Myocyte (in vitro differentiated cells): ENCODE measurements around the gene SMAD4. TPM values are rescaled to one million over a fixed set of nuclear protein-coding genes. Genes with fewer than 3 reads are reported as not detected.
A peak's percentile ranks its signal among the peaks of the same experiment; 100 is the strongest.
"Not testable (repeated sequence)": the region's sequence is repeated elsewhere in the genome, so short reads cannot be mapped to it uniquely, and the experiment has no call there.

ENCODE experiments used
- DNase-seq: peaks from one replicate; pipeline ENCODE4 v3.0.0-alpha.2; 2012; ENCODE audit warnings: low read depth
- total RNA-seq: library from RNA; depleted of rRNA; stranded (reverse); fragments of >200 nt; gene quantifications from 2 replicates; pipeline ENCODE4 v1.2.3, GENCODE V29; 2014

Gene SMAD4
- total RNA-seq, 1 donor from 2014 or later, result 130 TPM

DNA sequence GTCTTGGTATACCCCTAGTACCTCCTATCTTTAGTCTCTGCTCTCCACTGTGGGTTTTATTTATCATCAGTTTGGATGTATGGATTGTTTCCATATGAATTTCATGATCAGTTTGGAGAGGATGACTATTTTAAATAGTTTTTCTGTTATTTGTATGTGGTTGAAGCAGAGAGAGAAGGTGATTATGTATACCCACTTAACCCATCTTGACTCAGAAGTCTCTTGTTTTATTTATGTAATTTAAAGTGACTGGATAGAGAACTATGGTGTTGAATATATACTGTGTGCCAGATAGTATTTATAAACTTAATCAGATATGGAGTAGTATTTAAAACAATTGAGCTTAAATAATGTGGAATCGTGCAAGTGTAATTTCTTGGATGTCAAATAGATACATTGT is 39.9 kb downstream of the SMAD4 start:
- DNase-seq, result no peak

DNA sequence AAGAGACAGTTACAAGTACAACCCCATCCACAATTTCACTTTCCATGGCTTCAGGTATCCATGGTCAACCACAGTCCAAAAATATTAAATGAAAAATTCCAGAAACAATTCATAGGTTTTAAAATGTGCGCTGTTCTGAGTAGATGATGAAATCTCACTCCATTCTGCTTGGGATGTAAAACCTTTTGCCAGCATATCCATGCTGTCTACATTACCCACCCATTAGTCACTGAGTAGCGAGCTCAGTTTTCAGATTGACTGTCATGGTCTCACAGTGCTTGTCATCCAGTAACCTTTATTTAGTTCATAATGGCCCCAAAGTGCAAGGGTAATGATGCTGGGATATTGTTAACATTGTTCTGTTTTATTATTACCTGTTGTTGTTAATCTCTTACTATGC is 40.5 kb downstream of the SMAD4 start:
- peak; percentile 75 for DNase-seq

DNA sequence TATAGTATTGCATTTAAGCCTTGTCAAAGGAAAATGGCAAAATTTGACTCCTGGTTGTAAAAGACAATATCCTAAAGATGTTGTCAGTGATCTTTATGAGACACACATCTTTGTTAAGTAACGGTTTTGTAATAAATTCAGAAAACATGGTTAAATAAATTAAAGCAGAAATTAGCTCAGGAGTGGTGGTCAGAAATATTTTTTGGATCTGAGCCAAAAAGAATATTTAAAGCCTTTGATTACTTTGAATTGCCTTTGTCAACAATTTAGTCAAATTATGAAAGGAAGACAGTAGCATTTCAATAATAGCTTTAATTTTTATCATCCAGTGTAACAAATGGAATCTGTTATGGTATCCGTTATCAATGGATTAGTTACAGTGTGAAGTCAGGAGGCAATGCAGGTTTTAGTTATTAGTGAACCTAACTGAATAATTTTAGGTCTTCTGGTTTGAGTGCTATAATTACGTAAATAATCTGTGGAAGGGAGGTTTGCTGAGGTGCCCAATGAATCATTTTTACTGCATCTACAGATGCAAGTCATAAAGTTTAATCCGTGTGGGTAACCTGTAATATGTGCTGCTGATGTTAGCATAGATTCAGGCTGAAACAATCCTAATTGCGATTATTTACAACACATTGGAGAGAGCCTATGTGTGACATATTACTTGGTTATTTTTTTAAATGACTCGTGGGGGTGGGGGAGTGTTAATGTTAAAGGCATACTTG is 42.7 kb downstream of the SMAD4 start:
- DNase-seq, result no peak

DNA sequence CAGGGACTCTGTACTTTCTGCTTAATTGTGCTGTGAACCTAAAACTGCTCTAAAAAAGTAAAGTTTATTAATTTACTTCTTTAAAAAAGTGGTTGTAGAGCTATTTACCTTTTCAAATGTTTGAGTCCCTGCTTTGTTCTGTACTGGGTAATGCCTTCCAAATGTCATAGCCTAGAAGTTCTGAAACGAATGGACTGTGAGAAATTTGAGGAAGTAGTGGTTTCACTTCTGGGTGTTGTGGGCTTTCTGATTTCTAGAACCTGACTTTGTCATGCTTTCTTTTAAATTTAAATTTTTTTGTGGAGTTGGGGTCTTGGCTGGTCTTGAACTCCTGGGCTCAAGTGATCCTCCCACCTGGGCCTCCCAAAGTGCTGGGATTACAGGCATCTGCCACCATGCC is 44.6 kb downstream of the SMAD4 start:
- DNase-seq, result no peak

DNA sequence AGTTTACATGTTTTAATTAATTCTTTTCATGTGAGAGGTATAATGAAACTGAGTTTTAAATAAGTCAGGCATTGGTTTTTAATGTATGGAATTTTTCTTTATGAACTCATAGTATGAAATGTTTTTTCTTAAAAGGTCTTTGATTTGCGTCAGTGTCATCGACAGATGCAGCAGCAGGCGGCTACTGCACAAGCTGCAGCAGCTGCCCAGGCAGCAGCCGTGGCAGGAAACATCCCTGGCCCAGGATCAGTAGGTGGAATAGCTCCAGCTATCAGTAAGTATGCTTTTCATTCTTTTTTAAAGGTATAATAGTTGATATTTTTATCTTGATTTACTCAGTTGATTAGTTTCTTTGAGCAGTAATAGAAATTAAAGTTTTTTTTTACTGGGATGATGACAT is 46.5 kb downstream of the SMAD4 start:
- DNase-seq, result peak; percentile 47

DNA sequence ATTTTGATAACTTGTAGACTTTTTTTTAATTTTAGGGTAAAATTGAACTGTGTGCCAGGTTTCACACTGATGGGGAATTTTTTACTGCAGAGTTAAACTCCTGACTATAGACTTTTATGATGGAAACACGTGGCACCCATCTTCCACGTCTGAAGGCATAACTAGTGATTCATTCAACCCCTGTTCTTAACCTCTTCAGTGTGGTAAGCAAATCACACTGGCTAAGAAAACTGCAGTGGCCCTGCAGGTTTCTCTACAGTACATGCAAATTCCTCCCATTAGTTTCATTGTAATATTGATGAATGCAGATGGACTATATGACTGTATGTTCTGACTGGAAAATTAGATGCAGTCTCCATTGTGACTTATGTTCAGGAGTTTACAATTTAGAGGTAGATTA is 47.2 kb downstream of the SMAD4 start:
- DNase-seq, result peak; percentile 19

DNA sequence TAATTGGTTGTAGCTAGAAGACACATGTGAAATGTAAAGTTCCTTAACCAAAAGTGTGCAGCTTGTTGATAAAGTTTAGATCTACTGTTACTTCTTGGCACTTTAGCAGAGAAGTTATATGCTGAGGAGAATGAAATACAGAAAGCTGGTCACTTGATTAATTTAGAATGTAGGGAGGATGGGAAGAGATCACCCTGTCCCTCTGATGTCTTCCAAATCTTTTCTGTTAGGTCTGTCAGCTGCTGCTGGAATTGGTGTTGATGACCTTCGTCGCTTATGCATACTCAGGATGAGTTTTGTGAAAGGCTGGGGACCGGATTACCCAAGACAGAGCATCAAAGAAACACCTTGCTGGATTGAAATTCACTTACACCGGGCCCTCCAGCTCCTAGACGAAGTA is 48.0 kb downstream of the SMAD4 start:
- no peak for DNase-seq

DNA sequence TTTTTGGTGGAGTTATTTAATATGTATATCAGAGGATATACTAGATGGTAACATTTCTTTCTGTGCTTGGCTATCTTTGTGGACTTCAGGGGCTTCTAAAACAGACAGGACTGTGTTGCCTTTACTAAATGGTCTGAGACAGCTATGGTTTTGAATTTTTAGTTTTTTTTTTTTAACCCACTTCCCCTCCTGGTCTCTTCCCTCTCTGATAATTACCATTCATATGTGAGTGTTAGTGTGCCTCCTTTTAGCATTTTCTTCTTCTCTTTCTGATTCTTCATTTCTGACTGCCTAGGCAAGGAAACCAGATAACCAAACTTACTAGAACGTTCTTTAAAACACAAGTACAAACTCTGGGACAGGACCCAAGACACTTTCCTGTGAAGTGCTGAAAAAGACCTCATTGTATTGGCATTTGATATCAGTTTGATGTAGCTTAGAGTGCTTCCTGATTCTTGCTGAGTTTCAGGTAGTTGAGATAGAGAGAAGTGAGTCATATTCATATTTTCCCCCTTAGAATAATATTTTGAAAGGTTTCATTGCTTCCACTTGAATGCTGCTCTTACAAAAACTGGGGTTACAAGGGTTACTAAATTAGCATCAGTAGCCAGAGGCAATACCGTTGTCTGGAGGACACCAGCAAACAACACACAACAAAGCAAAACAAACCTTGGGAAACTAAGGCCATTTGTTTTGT is 52.7 kb downstream of the SMAD4 start:
- DNase-seq, result no peak

DNA sequence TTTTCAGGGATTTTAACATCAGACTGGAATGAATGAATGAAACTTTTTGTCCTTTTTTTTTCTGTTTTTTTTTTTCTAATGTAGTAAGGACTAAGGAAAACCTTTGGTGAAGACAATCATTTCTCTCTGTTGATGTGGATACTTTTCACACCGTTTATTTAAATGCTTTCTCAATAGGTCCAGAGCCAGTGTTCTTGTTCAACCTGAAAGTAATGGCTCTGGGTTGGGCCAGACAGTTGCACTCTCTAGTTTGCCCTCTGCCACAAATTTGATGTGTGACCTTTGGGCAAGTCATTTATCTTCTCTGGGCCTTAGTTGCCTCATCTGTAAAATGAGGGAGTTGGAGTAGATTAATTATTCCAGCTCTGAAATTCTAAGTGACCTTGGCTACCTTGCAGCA is 53.4 kb downstream of the SMAD4 start:
- no peak for DNase-seq

DNA sequence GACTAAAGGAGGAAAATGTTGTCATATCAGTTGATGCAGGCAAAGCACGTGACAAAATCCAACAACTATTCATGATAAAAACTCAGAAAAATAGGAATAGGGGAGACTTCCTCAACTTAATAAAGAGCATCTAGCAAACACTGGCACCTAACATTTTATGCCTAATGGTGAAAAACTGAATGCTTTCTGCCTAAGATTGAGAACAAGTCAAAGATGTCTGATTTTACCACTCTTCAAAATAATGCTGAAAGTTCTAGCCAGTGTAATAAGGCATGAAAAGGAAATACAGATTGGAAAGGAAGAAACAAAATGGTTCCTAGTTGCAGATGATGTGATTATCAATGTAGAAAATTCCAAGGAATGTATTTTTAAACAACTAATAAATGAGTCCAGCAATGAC is 58.4 kb downstream of the SMAD4 start:
- DNase-seq, result no peak

DNA sequence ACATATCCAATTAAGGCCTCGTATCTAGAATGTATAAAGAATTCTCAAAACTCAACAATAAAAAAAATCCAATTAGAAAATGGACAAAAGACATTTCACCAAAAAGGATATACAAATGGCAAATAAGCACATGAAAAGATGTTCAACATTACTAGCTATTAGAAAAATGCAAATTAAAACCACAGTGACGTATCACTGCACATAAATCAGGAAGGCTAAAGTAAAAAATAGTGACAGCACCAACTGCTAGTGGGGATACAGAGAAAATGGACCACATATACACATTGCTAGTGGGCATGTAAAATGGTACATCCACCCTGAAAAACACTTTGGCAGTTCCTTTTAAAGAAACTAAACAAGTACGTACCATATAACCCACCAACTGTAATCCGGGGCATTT is 59.7 kb downstream of the SMAD4 start:
- peak; percentile 36 for DNase-seq

DNA sequence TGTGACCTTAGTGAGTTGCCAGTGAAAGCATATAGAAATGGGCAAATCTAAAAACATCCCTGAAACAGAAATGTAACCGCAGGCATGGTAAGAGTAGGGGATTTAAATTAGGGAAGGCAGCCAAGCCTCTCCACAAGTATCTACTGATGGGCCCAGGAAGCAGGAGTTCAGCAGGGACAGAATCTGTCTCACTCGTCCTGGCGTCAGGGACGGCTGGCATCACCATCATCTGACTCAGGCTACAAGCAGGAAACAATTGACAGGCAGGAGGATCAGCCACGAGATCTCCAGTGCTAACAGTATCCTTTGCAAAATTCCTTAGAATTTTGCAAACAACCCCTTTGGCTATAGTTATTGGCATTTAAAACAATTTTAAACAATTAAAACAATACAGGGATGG is 61.3 kb downstream of the SMAD4 start:
- DNase-seq, result no peak

DNA sequence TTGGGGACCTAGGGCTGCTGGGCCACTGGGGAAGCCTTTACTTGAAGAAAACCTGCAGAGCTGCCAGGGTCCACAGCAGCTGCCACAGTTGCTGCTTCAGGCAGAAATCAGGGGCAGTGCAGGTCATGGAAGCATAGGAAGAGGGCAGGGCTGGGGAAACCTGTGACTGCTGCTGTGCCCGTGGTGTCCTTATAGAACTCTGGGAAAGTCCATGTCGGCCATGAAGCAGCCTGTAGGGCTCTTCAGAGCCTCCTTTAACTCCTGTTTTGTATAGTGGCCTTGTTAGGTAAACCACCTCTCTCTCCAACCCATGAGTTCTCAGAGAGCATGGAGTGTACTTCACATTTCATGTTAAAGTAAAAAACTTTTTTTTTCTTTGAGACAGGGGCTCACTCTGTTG is 62.1 kb downstream of the SMAD4 start:
- DNase-seq, result no peak

DNA sequence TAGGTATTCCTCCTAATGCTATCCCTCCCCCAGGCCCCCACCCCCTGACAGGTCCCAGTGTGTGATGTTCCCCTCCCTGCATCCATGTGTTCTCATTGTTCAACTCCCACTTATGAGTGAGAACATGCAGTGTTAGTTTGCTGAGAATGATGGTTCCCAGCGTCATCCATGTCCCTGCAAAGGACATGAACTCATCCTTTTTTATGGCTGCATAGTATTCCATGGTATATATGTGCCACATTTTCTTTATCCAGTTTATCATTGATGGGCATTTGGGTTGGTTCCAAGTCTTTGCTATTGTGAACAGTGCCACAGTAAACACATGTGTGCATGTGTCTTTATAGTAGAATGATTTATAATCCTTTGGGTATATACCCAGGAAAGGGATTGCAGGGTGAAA is 63.0 kb downstream of the SMAD4 start:
- DNase-seq, result not testable (repeated sequence)

DNA sequence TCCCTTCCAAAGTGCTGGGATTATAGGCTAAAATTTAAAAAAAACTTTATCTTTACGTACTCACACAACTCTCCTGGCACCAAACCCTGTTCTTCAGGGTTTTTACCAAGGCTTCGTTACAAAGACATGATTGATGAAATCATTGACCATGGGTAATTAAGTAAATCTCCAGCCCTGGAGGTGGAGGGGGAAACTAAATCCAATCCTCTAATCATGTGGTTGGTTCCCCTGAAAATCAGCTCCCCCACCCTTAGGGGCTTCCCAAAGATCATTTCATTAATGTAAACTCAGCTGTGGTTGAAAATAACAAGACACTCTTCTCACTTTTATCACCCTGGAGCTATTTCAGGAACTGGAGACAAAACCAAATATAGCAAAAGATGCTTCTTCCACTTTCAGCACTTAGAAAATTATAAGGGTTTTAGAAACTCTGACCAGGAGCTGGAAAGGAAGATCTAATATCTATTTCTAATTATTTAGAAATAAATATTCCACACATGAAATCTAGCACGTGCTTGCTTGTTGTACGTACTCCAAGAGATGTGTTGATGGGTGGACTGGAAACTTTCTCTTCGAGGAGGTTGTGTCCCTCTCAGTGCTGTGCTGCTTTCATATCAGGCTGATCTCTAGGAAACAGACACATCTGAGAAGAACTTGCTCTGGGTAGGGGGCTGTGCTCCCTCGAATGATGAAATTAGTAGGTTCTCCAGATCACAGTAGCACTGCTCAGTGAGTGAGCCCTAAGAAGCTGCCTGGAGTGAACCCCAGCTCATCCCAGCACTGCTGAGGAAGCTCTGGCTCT is 67.2 kb downstream of the SMAD4 start:
- no peak for DNase-seq

DNA sequence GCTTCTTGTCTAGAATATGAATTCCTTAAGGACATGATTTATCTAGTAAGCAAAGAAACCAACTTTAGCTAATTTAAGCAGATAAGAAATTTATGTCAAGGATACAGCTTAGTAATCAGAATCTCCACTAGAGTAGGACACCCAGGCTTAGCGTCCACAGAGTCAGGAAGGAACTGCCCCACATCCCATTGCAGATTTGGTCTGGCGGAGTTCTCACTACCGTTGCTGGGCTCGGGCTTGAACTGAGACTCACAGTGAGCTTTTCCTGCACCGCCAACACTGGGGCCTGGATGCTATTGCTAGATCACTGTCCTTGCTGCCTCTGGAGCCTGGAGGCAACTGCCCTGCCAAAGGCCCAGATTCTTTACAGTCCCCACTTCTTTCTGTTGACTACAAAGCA is 68.1 kb downstream of the SMAD4 start:
- no peak for DNase-seq

DNA sequence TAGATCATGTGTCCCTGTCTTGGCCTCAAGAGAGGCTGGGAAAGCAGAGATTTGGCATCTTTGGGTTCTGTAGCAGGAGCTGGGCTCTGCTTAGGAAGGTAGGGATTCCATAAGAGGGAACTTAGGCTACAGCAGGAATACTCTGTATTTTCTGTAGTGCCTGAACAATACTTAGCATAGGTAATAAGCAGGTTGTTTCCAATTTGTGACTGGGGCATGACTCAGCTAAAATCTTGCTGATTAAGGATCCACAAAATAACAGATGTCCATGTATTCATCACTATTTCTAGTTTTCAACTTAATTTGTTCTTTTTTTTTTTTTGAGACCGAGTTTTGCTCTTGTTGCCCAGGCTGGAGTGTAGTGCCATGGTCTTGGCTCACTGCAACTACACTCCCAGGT is 68.5 kb downstream of the SMAD4 start:
- no peak for DNase-seq

DNA sequence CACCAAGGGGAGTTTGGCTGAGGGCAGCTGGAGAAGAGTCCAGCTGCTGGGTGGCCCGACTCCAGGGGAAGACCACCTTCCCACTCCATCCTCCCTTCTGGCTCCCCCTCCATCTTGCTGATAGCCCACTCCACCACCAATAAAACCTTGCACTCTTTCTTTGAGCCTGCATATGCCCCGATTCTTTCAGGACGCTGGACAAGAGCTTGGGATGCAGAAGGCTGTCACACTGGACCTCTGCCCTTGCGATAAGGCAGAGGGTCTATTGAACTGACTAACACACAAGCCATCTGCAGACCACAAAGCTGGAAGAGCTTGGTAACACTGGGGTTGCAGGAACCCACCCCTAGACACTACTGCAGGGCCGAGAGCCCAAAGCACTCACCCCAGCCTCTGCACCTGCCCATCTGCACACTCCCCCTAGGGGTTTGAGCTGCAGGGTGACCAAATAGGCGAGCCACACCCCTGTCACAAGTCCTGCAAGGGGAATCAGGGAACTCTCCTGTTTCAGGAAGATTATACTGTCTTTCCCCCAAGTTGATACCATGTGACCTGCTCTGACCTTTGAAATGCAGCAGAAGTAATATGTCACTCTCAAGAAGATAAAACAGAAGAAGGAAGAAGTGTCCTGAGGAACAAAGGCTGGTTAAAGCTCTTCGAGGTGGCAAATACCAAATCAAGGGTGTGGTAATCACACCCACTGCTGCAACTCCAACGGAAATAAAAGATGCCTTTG is 70.5 kb downstream of the SMAD4 start:
- DNase-seq, result no peak

DNA sequence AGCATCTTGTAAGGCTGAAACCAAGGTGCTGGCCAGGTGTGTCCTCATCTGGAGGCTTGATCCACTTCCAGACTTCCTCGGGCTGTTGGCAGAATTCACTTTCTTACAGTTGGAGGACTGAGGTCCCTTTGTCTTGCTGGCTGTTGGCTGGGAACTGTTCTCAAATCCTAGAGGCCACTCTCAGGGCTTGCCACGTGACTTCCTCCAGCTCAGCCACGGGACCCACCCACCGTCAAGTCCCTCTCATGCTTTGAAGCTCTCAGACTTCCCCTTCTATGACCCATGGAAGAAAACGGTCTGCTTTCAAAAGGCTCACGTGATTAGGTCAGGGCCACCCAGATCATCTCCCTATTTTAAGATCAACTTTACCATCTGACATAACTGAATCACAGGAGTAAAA is 77.1 kb downstream of the SMAD4 start:
- DNase-seq, result no peak

DNA sequence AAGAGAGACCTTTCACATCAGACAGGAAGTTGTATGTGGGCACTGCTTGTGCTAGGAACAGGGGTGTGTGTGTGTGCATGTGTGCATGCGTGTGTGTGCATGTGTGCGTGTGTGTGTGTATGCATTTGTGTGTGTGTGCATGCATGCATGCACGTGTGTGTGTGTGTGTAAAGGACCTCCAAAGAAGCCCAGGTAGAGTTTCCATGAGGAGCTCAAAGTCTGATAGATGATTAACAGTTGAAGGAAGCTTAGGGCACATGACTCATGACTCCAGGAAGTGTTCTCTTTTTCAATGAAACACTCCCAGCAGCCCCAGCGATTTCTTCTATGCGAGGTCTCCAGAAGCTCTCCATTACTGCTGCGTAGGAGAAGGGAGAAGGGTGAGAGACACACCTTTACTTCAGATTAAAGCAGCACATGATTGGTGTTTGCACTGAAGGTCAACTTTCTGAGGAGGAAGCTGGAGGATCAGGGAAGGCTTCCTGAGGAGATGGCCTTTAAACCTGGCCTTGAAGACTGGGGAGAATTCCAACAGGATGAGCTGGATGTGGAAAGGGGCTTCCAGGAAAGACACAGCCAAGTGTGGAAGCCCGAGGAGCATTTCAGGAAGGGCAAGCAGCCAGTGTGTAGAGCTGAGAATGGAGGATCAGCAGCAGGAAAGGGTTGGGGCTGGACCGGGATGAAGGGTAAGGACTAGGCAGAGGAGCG is 77.7 kb downstream of the SMAD4 start:
- no peak for DNase-seq

DNA sequence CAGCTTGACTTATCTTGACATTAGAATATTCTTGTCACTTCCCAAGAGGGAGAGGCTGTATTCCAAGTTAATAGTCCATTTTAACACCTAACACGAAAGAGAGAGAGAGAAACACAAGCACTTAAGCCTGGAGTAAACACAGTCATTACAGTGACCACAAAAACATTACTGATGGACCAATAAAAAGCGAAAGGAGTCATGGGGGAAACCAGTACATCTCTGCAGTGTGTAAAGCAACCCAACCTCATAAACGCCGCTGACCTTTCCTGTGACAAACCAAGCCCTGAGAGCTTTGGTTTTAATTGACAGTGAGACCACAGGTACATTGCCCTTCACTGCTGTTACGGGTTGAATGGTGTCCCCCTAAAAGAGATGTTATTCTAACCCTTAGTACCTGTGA is 78.3 kb downstream of the SMAD4 start:
- no peak for DNase-seq
